ENCODE results near the gene MAD1L1.
A peak's percentile ranks its signal among the peaks of the same experiment; 100 is the strongest.

The MAD1L1 gene

GRCh38 chr7:2043316-2044039 is 189.3 kb downstream of the MAD1L1 start:
- Histone ChIP-seq H3K4me3 (ENCODE audit: low read depth, low read length) (no peak overlapping the region), H3K4me1 (no peaks in the 10 kb centered on the region), H3K36me3 (peaks cover 13% of the 10 kb centered on the region), H3K27me3 (no peaks in the 10 kb centered on the region), H3K9me3 (no peaks in the 10 kb centered on the region)
- TF ChIP-seq CTCF (IDR thresholded peaks at IDR 0.05; ENCODE audit: low read depth, low read length), result no peak
- DNase-seq, result peak; percentile 3

DNA sequence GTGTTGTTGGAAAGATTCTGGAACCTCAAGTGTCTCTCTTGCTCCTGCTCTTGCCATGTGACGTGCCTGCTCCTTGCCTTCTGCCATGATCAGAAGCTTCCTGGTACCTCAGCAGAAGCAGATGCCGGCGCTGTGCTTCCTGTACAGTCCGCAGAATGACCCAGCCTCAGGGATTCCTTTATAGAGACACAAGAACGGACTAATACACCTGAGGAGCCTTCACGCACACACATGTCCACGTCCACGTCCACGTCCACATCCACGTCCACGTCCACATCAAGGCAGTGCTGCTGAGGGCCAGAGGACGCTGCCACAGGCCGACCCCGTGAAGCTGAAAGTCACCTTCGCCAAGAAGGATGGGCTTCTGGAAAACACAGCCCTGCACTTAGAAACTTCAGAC is 190.1 kb downstream of the MAD1L1 start:
- H3K4me1 ChIP-seq, result peaks cover 5% of the 10 kb centered on the region
- no peak overlapping the region for H3K4me3 ChIP-seq (ENCODE audit: low read depth, low read length)
- H3K9me3 ChIP-seq, result no peaks in the 10 kb centered on the region
- no peak for TF ChIP-seq CTCF (IDR thresholded peaks at IDR 0.05; ENCODE audit: low read depth, low read length)
- peak; percentile 0 for DNase-seq
- peaks cover 15% of the 10 kb centered on the region for H3K36me3 ChIP-seq
- no peaks in the 10 kb centered on the region for H3K27me3 ChIP-seq

GRCh38 chr7:2041496-2042367 is 191.0 kb downstream of the MAD1L1 start:
- DNase-seq, result peak; percentile 1
- Histone ChIP-seq H3K9me3 (no peaks in the 10 kb centered on the region), H3K27me3 (no peaks in the 10 kb centered on the region), H3K36me3 (peaks cover 15% of the 10 kb centered on the region), H3K4me3 (ENCODE audit: low read depth, low read length) (no peak overlapping the region), H3K4me1 (peaks cover 6% of the 10 kb centered on the region)
- TF ChIP-seq CTCF (IDR thresholded peaks at IDR 0.05; ENCODE audit: low read depth, low read length), result no peak

DNA sequence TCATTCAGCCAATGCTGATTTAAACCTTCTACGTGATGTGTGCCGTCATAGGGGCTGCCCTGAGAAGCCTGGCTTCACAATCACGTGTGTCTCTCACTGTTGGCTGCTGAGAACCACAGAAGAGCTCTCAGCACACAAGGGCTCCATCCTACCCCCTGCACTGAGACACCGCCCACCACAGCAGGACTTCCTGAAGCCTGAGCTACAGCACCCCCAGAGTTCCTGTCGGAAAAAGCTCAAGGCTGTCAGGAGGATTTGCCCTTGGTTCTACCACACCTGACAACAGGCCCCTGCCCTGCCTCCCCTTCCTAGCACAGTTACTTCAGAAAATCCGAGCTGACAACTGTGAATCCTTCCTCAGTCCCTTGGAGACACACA is 191.9 kb downstream of the MAD1L1 start:
- no peak for TF ChIP-seq CTCF (IDR thresholded peaks at IDR 0.05; ENCODE audit: low read depth, low read length)
- Histone ChIP-seq H3K4me1 (peaks cover 6% of the 10 kb centered on the region), H3K27me3 (no peaks in the 10 kb centered on the region), H3K4me3 (ENCODE audit: low read depth, low read length) (no peak overlapping the region), H3K9me3 (no peaks in the 10 kb centered on the region), H3K36me3 (peaks cover 15% of the 10 kb centered on the region)
- DNase-seq, result peak; percentile 3

- TF ChIP-seq CTCF (IDR thresholded peaks at IDR 0.05; ENCODE audit: low read depth, low read length), result no peak
- Histone ChIP-seq H3K4me1 (peaks cover 6% of the 10 kb centered on the region), H3K27me3 (no peaks in the 10 kb centered on the region), H3K9me3 (no peaks in the 10 kb centered on the region), H3K4me3 (ENCODE audit: low read depth, low read length) (no peak overlapping the region), H3K36me3 (peaks cover 15% of the 10 kb centered on the region)
- peak; percentile 2 for DNase-seq
Observed at GRCh38 chr7:2040201-2040892, 192.4 kb downstream of the MAD1L1 start.

Measured in BE2C (cell line).